Keratinocyte (primary cell): ENCODE data around the gene VPS26B. TPM values are rescaled to one million over a fixed set of nuclear protein-coding genes. Genes with fewer than 3 reads are reported as not detected.
"Not testable (repeated sequence)": the region's sequence is repeated elsewhere in the genome, so short reads cannot be mapped to it uniquely, and the experiment has no call there.

Experiments
- DNase-seq: peaks from one replicate; pipeline ENCODE4 v3.0.0-alpha.2; 2011; ENCODE audit warnings: low read depth, missing footprints, low spot score
- FAIRE-seq: peaks from 2 replicates; lab custom pipeline; 2011; peaks lifted over from hg19 to GRCh38; lab: Jason Lieb, UNC
- H2AFZ ChIP-seq: 2 replicates; pipeline ENCODE4 v1.6.0; 2012; ENCODE audit warnings: low read length, control low read depth, inconsistent platforms; ENCODE audit not compliant: control insufficient read depth
- H3K27ac ChIP-seq: 2 replicates; pipeline ENCODE4 v1.5.1; 2011; ENCODE audit warnings: low read length; ENCODE audit not compliant: control insufficient read depth, insufficient read depth
- H3K27me3 ChIP-seq: 3 replicates; pipeline ENCODE4 v1.6.0; 2011; ENCODE audit warnings: low read length; ENCODE audit not compliant: control insufficient read depth, insufficient read depth; ENCODE audit errors: extremely low read depth
- H3K36me3 ChIP-seq, 2 experiments: 2 replicates in 1 of 2; 3 replicates in 1 of 2; pipeline ENCODE4 v1.5.1; 2011; ENCODE audit warnings: low read length in 2 of 2, mild to moderate bottlenecking in 1 of 2; ENCODE audit not compliant: control insufficient read depth in 2 of 2, insufficient read depth in 2 of 2; ENCODE audit errors: extremely low read depth in 1 of 2
- H3K4me1 ChIP-seq: 3 replicates; pipeline ENCODE4 v1.5.1; 2011; ENCODE audit warnings: low read length; ENCODE audit not compliant: control insufficient read depth, insufficient read depth; ENCODE audit errors: extremely low read depth
- H3K4me2 ChIP-seq: 3 replicates; pipeline ENCODE4 v1.6.0; 2011; ENCODE audit warnings: low read depth, low read length; ENCODE audit not compliant: control insufficient read depth, insufficient read depth; ENCODE audit errors: extremely low read depth
- H3K4me3 ChIP-seq, 3 experiments: fragments of 200-600 bp in 1 of 3; sonication (generic) in 1 of 3; 2 replicates in 2 of 3; 3 replicates in 1 of 3; pipeline ENCODE4 v1.5.1; 2011 to 2016; ENCODE audit warnings: low read length in 3 of 3, mild to moderate bottlenecking in 3 of 3, control low read depth in 2 of 3, inconsistent platforms in 1 of 3, low read depth in 1 of 3, mixed read lengths in 1 of 3, mixed run types in 1 of 3, moderate library complexity in 1 of 3; ENCODE audit not compliant: control insufficient read depth in 2 of 3, insufficient read depth in 2 of 3; ENCODE audit errors: extremely low read depth in 1 of 3
- H3K79me2 ChIP-seq: 2 replicates; pipeline ENCODE4 v1.6.0; 2012; ENCODE audit warnings: low read length; ENCODE audit not compliant: control insufficient read depth, insufficient read depth
- H3K9ac ChIP-seq: 3 replicates; pipeline ENCODE4 v1.6.0; 2011; ENCODE audit warnings: low read length; ENCODE audit not compliant: control insufficient read depth, insufficient read depth; ENCODE audit errors: extremely low read depth
- H3K9me1 ChIP-seq: 3 replicates; pipeline ENCODE4 v1.6.0; 2011; ENCODE audit warnings: low read length; ENCODE audit not compliant: control insufficient read depth, insufficient read depth; ENCODE audit errors: extremely low read depth
- H3K9me3 ChIP-seq: 2 replicates; pipeline ENCODE4 v1.5.1; 2012; ENCODE audit warnings: low read depth, low read length; ENCODE audit not compliant: control insufficient read depth
- H4K20me1 ChIP-seq: 3 replicates; pipeline ENCODE4 v1.6.0; 2011; ENCODE audit warnings: low read length; ENCODE audit not compliant: control insufficient read depth, insufficient read depth; ENCODE audit errors: extremely low read depth
- CTCF ChIP-seq, 3 experiments: IDR thresholded peaks in 1 of 3; conservative IDR thresholded peaks in 1 of 3; optimal IDR thresholded peaks in 1 of 3; 2 replicates in 2 of 3; 3 replicates in 1 of 3; pipeline versions ENCODE3 to v1.5.1; 2011; ENCODE audit warnings: low read length in 3 of 3, mild to moderate bottlenecking in 3 of 3, moderate library complexity in 2 of 3, control low read depth in 1 of 3, inconsistent platforms in 1 of 3; ENCODE audit not compliant: insufficient read depth in 2 of 3; ENCODE audit errors: extremely low read depth in 1 of 3
- EZH2 ChIP-seq: IDR thresholded peaks from one replicate; pipeline ENCODE4 v1.6.1; 2012; ENCODE audit warnings: inconsistent platforms, mild to moderate bottlenecking, low read length, moderate library complexity
- dilution Hi-C: fragments of 300-500 bp; cut with MboI; formaldehyde crosslinking; loops from one replicate; pipeline ENCODE4 v1.7.0; 2020; ENCODE audit warnings: low sequenced_read_pairs; ENCODE audit not compliant: extremely low pct_ligation_motif_present
- polyA plus RNA-seq, 5 experiments: library from polyadenylated mRNA; depleted of rRNA in 3 of 5; stranded (reverse) in 3 of 5; stranded (forward) in 1 of 5; unstranded in 1 of 5; fragments of >200 nt; gene quantifications; 1 replicate in 1 of 5; 2 replicates in 3 of 5; 3 replicates in 1 of 5; pipeline versions ENCODE4 v1.2.1 to v1.2.3, GENCODE V29; 2011 to 2012; ENCODE audit warnings: missing spikeins in 2 of 5, low read depth in 1 of 5, low replicate concordance in 1 of 5

VPS26B gene
- polyA plus RNA-seq, 1 donor (not counting 4 experiments of a cell fraction or from before 2014, with no cell fraction given), result 46.9 TPM

- Histone ChIP-seq H3K27me3 (no peaks in the 10 kb centered on the region), H3K4me2 (no peak overlapping the region), H3K27ac (no peak overlapping the region), H4K20me1 (no peaks in the 10 kb centered on the region), H3K79me2 (peaks cover 12% of the 10 kb centered on the region), H3K36me3 (no peaks in the 10 kb centered on the region), H3K9ac (no peak overlapping the region), H3K9me1 (no peaks in the 10 kb centered on the region), H3K4me3 (no peak overlapping the region), H2AFZ (no peak overlapping the region), H3K9me3 (no peaks in the 10 kb centered on the region), H3K4me1 (peaks cover 11% of the 10 kb centered on the region)
- no peak for TF ChIP-seq CTCF (optimal IDR thresholded peaks at IDR 0.05 in 1 of 3, IDR thresholded peaks at IDR 0.05 in 1 of 3, conservative IDR thresholded peaks at IDR 0.05 in 1 of 3; ENCODE audit: extremely low read depth in 1 of 3, insufficient read depth in 2 of 3, low read length in 3 of 3)
- TF ChIP-seq EZH2, result no peak
- dilution Hi-C loops, result no loop called here
- FAIRE-seq (no peak), DNase-seq (no peak)
Measured at GRCh38 chr11:134278356-134278755, 53.9 kb downstream of the VPS26B start.

GRCh38 chr11:134281635-134282034 lies 57.2 kb downstream of the VPS26B start:
- H3K36me3 ChIP-seq, H3K4me1 ChIP-seq, FAIRE-seq, H3K79me2 ChIP-seq, H3K9ac ChIP-seq, H3K4me2 ChIP-seq, H3K9me1 ChIP-seq, dilution Hi-C loops, DNase-seq, H3K9me3 ChIP-seq, H4K20me1 ChIP-seq, H3K27ac ChIP-seq, H3K27me3 ChIP-seq, H3K4me3 ChIP-seq, H2AFZ ChIP-seq: not testable (repeated sequence)
